Breast epithelium (tissue), 4 donors: ENCODE results near the gene PDE4D. TPM values are rescaled to one million over a fixed set of nuclear protein-coding genes. Genes with fewer than 3 reads are reported as not detected.

Source experiments
- DNase-seq, 2 donors: peaks; one replicate each; pipeline ENCODE4 v3.0.0-alpha.2; 2019; ENCODE audit warnings: low spot score in 2 of 2
- H3K27ac ChIP-seq, 2 donors: fragments of 200-600 bp; sonication (generic) in 1 of 2; one replicate each; pipeline ENCODE4 v1.5.1; 2016 to 2019; ENCODE audit warnings: mild to moderate bottlenecking in 1 of 2
- H3K27me3 ChIP-seq, 2 donors: fragments of 200-600 bp; sonication (generic) in 1 of 2; one replicate each; pipeline versions ENCODE4 v1.5.1 to v1.6.0; 2017 to 2019; ENCODE audit warnings: control low read depth in 1 of 2, mild to moderate bottlenecking in 1 of 2
- H3K36me3 ChIP-seq: fragments of 200-600 bp; one replicate; pipeline ENCODE4 v1.5.1; 2019
- H3K4me1 ChIP-seq, 2 donors: fragments of 200-600 bp; sonication (generic); one replicate each; pipeline ENCODE4 v1.5.1; 2016 to 2019; ENCODE audit warnings: control low read depth in 1 of 2
- H3K4me3 ChIP-seq, 3 donors: fragments of 200-600 bp; sonication (generic); 1 replicate in 2 of 3; 2 replicates in 1 of 3; pipeline ENCODE4 v1.5.1; 2016 to 2019; ENCODE audit warnings: mild to moderate bottlenecking in 3 of 3, moderate library complexity in 2 of 3
- H3K9me3 ChIP-seq, 2 donors: fragments of 200-600 bp; sonication (generic) in 1 of 2; one replicate each; pipeline ENCODE4 v1.5.1; 2016 to 2019; ENCODE audit warnings: control low read depth in 1 of 2
- CTCF ChIP-seq, 3 donors: fragments of 450-650 bp; IDR thresholded peaks; one replicate each; pipeline ENCODE4 v1.5.1; 2016 to 2017; ENCODE audit warnings: antibody characterized with exemption in 3 of 3, mild to moderate bottlenecking in 3 of 3, moderate library complexity in 3 of 3
- POLR2A ChIP-seq: fragments of 450-650 bp; IDR thresholded peaks from one replicate; pipeline ENCODE4 v1.6.1; 2016; ENCODE audit warnings: antibody characterized with exemption, mild to moderate bottlenecking, moderate library complexity
- POLR2AphosphoS5 ChIP-seq, 3 donors: sonication (generic); formaldehyde crosslinking; IDR thresholded peaks; one replicate each; pipeline ENCODE4 v1.6.1; 2017; ENCODE audit warnings: antibody characterized with exemption in 3 of 3
- intact Hi-C: fragments of 100-400 bp; cut with DNase I; formaldehyde crosslinking; loops from one replicate; pipeline ENCODE4 v1.15.1; 2023; ENCODE audit warnings: low total_unique reads
- total RNA-seq, 3 donors: library from RNA; depleted of rRNA; stranded (reverse); fragments of >200 nt; gene quantifications; one replicate each; pipeline ENCODE4 v1.1.0, GENCODE V29; 2016

Gene PDE4D
- total RNA-seq, 3 donors from 2014 or later: 14.4 to 37.4 (median 28.2) TPM

- H3K27ac ChIP-seq: no peak overlapping the region
- TF ChIP-seq CTCF (IDR thresholded peaks at IDR 0.05) (no peak), POLR2A (no peak), POLR2AphosphoS5 (IDR thresholded peaks at IDR 0.05) (no peak)
- no peaks in the 10 kb centered on the region for H3K36me3 ChIP-seq
- DNase-seq: no peak
- no peaks in the 10 kb centered on the region for H3K9me3 ChIP-seq
- no peaks in the 10 kb centered on the region for H3K4me1 ChIP-seq
- no peaks in the 10 kb centered on the region for H3K27me3 ChIP-seq
- H3K4me3 ChIP-seq: no peak overlapping the region
- intact Hi-C loops: no loop called here
Observed at GRCh38 chr5:59629561-59629960, 264.0 kb downstream of the PDE4D start.

GRCh38 chr5:59628062-59628828, 265.3 kb downstream of the PDE4D start:
- H3K4me1 ChIP-seq: no peaks in the 10 kb centered on the region
- no peaks in the 10 kb centered on the region for H3K9me3 ChIP-seq
- no peak overlapping the region for H3K27ac ChIP-seq
- no peak for DNase-seq
- intact Hi-C loops: no loop called here
- TF ChIP-seq CTCF (IDR thresholded peaks at IDR 0.05): no peak
- TF ChIP-seq POLR2AphosphoS5 (IDR thresholded peaks at IDR 0.05): no peak
- TF ChIP-seq POLR2A: no peak
- no peaks in the 10 kb centered on the region for H3K36me3 ChIP-seq
- H3K4me3 ChIP-seq: no peak overlapping the region
- no peaks in the 10 kb centered on the region for H3K27me3 ChIP-seq

- Histone ChIP-seq H3K4me3 (no peak overlapping the region), H3K27me3 (no peaks in the 10 kb centered on the region), H3K27ac (no peak overlapping the region), H3K9me3 (no peaks in the 10 kb centered on the region), H3K36me3 (no peaks in the 10 kb centered on the region), H3K4me1 (no peaks in the 10 kb centered on the region)
- TF ChIP-seq POLR2A: no peak
- TF ChIP-seq CTCF (IDR thresholded peaks at IDR 0.05): no peak
- no peak for DNase-seq
- intact Hi-C loops: no loop called here
Observed at GRCh38 chr5:59624898-59625297, 268.6 kb downstream of the PDE4D start.

GRCh38 chr5:59622848-59623247, 270.7 kb downstream of the PDE4D start:
- H3K27me3 ChIP-seq: no peaks in the 10 kb centered on the region
- no peaks in the 10 kb centered on the region for H3K36me3 ChIP-seq
- TF ChIP-seq POLR2AphosphoS5 (IDR thresholded peaks at IDR 0.05) (no peak), POLR2A (no peak), CTCF (IDR thresholded peaks at IDR 0.05) (no peak)
- no peaks in the 10 kb centered on the region for H3K4me1 ChIP-seq
- no peak overlapping the region for H3K4me3 ChIP-seq
- DNase-seq: no peak
- no peaks in the 10 kb centered on the region for H3K9me3 ChIP-seq
- H3K27ac ChIP-seq: no peak overlapping the region
- intact Hi-C loops: no loop called here

- H3K4me3 ChIP-seq: no peak overlapping the region
- H3K4me1 ChIP-seq: no peaks in the 10 kb centered on the region
- intact Hi-C loops: no loop called here
- H3K27ac ChIP-seq: no peak overlapping the region
- H3K27me3 ChIP-seq: no peaks in the 10 kb centered on the region
- DNase-seq: no peak
- no peaks in the 10 kb centered on the region for H3K36me3 ChIP-seq
- TF ChIP-seq POLR2AphosphoS5 (IDR thresholded peaks at IDR 0.05) (no peak), CTCF (IDR thresholded peaks at IDR 0.05) (no peak), POLR2A (no peak)
- no peaks in the 10 kb centered on the region for H3K9me3 ChIP-seq
Observed at GRCh38 chr5:59621477-59621876, 272.0 kb downstream of the PDE4D start.
